Activated T-helper 1 cell treated with Interleukin-2 at 50 U/mL for 16 hours (primary cell): Measurements from ENCODE around the gene SERPINE3.

Experiments used
- DNase-seq: peaks from one replicate; pipeline ENCODE4 v3.0.0-alpha.2; 2020; ENCODE audit warnings: low read depth

Gene SERPINE3

GRCh38 chr13:51363625-51364024 is 24.1 kb downstream of the SERPINE3 start:
- no peak for DNase-seq

GRCh38 chr13:51364404-51365008 is 25.0 kb downstream of the SERPINE3 start:
- DNase-seq: no peak

- no peak for DNase-seq
Measured at GRCh38 chr13:51370116-51370515, 30.6 kb downstream of the SERPINE3 start.

- DNase-seq: no peak
Measured at GRCh38 chr13:51370811-51371210, 31.3 kb downstream of the SERPINE3 start.

- no peak for DNase-seq
Measured at GRCh38 chr13:51371768-51372399, 32.4 kb downstream of the SERPINE3 start.

GRCh38 chr13:51373451-51373850 is 34.0 kb downstream of the SERPINE3 start:
- no peak for DNase-seq

- no peak for DNase-seq
Measured at GRCh38 chr13:51380269-51380668, 40.8 kb downstream of the SERPINE3 start.

- DNase-seq: no peak
Measured at GRCh38 chr13:51385114-51385513, 45.6 kb downstream of the SERPINE3 start.

GRCh38 chr13:51394724-51395123 is 55.2 kb downstream of the SERPINE3 start:
- no peak for DNase-seq

- DNase-seq: no peak
Measured at GRCh38 chr13:51396352-51396751, 56.9 kb downstream of the SERPINE3 start.

GRCh38 chr13:51397262-51397941 is 57.9 kb downstream of the SERPINE3 start:
- no peak for DNase-seq

- DNase-seq: no peak
Measured at GRCh38 chr13:51405176-51405575, 65.7 kb downstream of the SERPINE3 start.

GRCh38 chr13:51412431-51412830 is 72.9 kb downstream of the SERPINE3 start:
- no peak for DNase-seq
